Lower leg skin (tissue), 4 donors: Measurements from ENCODE around the gene LDB2. TPM values are rescaled to one million over a fixed set of nuclear protein-coding genes. Genes with fewer than 3 reads are reported as not detected.

Source experiments
- DNase-seq, 2 donors: peaks; one replicate each; pipeline ENCODE4 v3.0.0-alpha.2; 2019; ENCODE audit warnings: low spot score in 2 of 2
- H3K4me3 ChIP-seq: fragments of 200-600 bp; sonication (generic); 2 replicates; pipeline ENCODE4 v1.5.1; 2017; ENCODE audit warnings: mild to moderate bottlenecking, low read depth; ENCODE audit not compliant: poor library complexity, severe bottlenecking
- CTCF ChIP-seq, 3 donors: fragments of 450-650 bp; IDR thresholded peaks; one replicate each; pipeline ENCODE4 v1.5.1; 2016; ENCODE audit warnings: antibody characterized with exemption in 3 of 3, mild to moderate bottlenecking in 3 of 3, moderate library complexity in 2 of 3
- POLR2A ChIP-seq, 2 donors: fragments of 450-650 bp; IDR thresholded peaks; one replicate each; pipeline ENCODE4 v1.6.1; 2016 to 2017; ENCODE audit warnings: antibody characterized with exemption in 2 of 2, mild to moderate bottlenecking in 1 of 2, moderate library complexity in 1 of 2
- WGBS, 2 donors: methylation state at CpG; one replicate each; pipeline ENCODE4 v1.1.5; 2018; 5-methylcytosine and 5-hydroxymethylcytosine counted together
- intact Hi-C: fragments of 100-400 bp; cut with DNase I; formaldehyde crosslinking; loops from one replicate; pipeline ENCODE4 v1.15.0; 2023; ENCODE audit warnings: low total_unique reads
- total RNA-seq, 4 donors: library from RNA; depleted of rRNA; stranded (reverse); fragments of >200 nt; gene quantifications; one replicate each; pipeline ENCODE4 v1.1.0, GENCODE V29; 2016

Gene LDB2
- total RNA-seq, 4 donors from 2014 or later: 5.4 to 14.0 (median 7.8) TPM

DNA sequence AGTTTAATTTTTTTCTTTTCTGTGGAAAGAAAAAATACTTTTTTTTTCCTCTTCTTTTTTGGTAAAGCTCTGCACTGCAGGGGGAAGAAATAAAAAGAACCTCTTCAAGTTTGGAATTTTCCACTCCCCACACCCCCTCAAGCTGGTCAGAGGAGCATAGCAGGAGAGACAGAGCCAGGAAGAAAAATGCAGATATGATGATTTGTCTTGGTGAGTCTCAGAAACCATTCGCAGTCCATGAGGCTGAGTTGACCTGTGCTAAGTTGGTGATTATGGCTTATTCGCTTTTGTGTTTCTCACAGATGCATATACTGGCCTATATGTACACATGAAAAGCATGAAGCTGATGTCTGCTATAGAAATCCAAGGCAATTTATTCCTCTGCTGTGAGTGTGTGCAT is 205.9 kb downstream of the LDB2 start:
- no peak for TF ChIP-seq POLR2A (IDR thresholded peaks at IDR 0.05)
- TF ChIP-seq CTCF (IDR thresholded peaks at IDR 0.05): no peak
- no peak for DNase-seq
- 62 to 76% methylated on average over 2 of the region's 2 CpGs for WGBS, 2 donors
- intact Hi-C loops: no loop called here
- H3K4me3 ChIP-seq: no peak overlapping the region

DNA sequence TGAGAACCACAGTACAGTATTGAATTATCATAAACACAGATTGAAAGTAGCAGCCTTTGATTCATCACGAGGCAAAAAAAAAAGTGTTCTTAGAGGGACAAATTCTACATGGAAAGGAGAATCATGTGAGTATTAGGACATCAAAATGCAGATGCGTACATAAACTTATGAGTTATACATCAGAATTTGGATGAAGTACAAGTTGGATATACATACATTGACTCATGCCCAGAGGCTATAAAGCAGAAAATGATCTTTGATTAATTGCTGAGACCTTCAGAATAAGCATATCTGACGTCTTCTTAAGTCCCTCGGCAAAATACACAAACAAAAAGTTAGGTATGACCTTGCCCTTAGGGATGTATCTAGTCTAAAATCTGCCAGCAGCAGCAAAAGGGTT is 206.4 kb downstream of the LDB2 start:
- intact Hi-C loops: no loop called here
- no peak for TF ChIP-seq CTCF (IDR thresholded peaks at IDR 0.05)
- no peak for TF ChIP-seq POLR2A (IDR thresholded peaks at IDR 0.05)
- H3K4me3 ChIP-seq: no peak overlapping the region
- WGBS, 2 donors: 28 to 34% methylated on average over 4 of the region's 4 CpGs
- DNase-seq: no peak

DNA sequence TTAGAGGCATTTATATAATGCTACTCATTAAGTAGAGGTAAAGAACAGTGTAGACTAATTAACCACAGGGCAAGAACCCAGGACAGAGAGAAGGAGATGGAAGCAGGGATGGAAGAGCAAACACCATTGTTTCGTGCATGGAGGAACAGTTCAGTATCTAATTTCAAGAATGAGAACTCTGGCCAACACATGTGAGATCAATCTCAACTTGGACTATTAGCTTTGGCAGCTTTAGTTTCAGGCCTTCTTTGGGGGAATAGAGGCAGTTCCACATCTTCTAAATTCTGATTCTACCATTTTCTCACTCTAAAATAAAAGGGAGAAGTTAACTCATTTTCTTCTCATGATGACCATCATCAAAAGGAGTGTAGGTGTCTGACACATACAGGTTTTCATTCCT is 207.0 kb downstream of the LDB2 start:
- WGBS, 2 donors: 58 to 63% methylated on average over 1 of the region's 1 CpG
- no peak for DNase-seq
- TF ChIP-seq POLR2A (IDR thresholded peaks at IDR 0.05) (no peak), CTCF (IDR thresholded peaks at IDR 0.05) (no peak)
- intact Hi-C loops: loop anchor here (1.0 kb wide), 1 partner anchor 30 kb away; no protein-coding TSS in a partner anchor
- no peak overlapping the region for H3K4me3 ChIP-seq

DNA sequence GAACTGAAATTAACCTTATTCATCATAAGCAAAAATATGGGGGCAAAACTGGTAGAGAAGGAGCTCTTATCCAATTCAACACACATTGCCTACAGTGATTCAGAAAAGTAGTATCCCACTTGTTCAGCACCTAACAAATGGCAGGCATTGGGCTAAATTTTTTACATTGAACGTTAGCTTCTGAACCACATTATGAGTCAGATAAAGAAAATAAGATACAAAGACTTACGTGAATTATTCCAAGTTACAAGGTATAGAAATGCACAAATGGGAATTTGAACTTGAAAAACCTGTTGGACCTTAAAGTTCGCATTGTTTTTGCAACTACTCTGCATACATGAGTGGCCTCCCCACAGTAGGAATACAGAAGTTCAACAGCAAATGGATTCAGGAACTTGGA is 210.6 kb downstream of the LDB2 start:
- intact Hi-C loops: no loop called here
- 65 to 69% methylated on average over 3 of the region's 3 CpGs for WGBS, 2 donors
- DNase-seq: no peak
- H3K4me3 ChIP-seq: no peak overlapping the region
- TF ChIP-seq POLR2A (IDR thresholded peaks at IDR 0.05) (no peak), CTCF (IDR thresholded peaks at IDR 0.05) (no peak)

- WGBS, 2 donors: 85 to 93% methylated on average over 2 of the region's 2 CpGs
- DNase-seq: no peak
- TF ChIP-seq POLR2A (IDR thresholded peaks at IDR 0.05) (no peak), CTCF (IDR thresholded peaks at IDR 0.05) (no peak)
- intact Hi-C loops: no loop called here
- H3K4me3 ChIP-seq: no peak overlapping the region
These were observed 211.4 kb downstream of the LDB2 start for GRCh38 chr4:16687011-16687410.

DNA sequence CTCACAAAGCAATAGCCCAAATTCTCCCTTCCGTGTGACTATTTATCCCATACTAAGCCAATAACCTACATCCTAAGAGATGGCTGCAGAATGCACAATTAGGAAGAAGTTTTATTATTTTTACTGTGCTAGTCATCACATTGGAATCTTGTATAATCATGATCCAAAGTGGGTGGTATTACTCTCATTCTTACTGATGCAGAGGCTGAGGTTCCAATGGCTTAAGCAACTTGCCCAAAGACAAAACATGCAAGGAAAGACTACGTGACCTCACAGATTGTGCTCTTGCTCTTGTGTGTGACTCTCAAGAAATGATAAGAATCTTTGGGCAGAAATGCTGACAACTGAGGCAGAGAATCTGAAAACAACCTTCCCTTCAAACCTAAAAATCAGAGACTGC is 212.2 kb downstream of the LDB2 start:
- DNase-seq: no peak

More for the DNA sequence above, 212.2 kb downstream of the LDB2 start:
- no peak overlapping the region for H3K4me3 ChIP-seq
- WGBS, 2 donors: 55 to 66% methylated on average over 2 of the region's 2 CpGs
- intact Hi-C loops: no loop called here
- no peak for TF ChIP-seq CTCF (IDR thresholded peaks at IDR 0.05)
- TF ChIP-seq POLR2A (IDR thresholded peaks at IDR 0.05): no peak
